GM23338 (cell line): Measurements from ENCODE around the gene KRTAP5-1. TPM values are rescaled to one million over a fixed set of nuclear protein-coding genes. Genes with fewer than 3 reads are reported as not detected.

Experiments used
- ATAC-seq: fragments of 200-7000 bp; cut with Tn5 transposase; 3 replicates; pipeline ENCODE4 v1.9.1; 2020
- DNase-seq: peaks from one replicate; pipeline ENCODE4 v3.0.0-alpha.2; 2015; ENCODE audit warnings: low spot score
- H2AFZ ChIP-seq: fragments of 200-600 bp; sonication (generic); 2 replicates; pipeline ENCODE4 v1.8.0; 2016; ENCODE audit warnings: antibody characterized with exemption, mild to moderate bottlenecking, moderate library complexity
- H3F3A ChIP-seq: fragments of 200-600 bp; sonication (generic); replicated peaks from 2 replicates; pipeline ENCODE4 v1.8.0; 2017; ENCODE audit warnings: antibody characterized with exemption, mixed run types, low read depth
- H3K27ac ChIP-seq: fragments of 200-600 bp; sonication (generic); 2 replicates; pipeline ENCODE4 v1.6.1; 2016; ENCODE audit warnings: low read depth
- H3K27me3 ChIP-seq: fragments of 200-600 bp; sonication (generic); 2 replicates; pipeline ENCODE4 v1.8.0; 2016; ENCODE audit warnings: mild to moderate bottlenecking, mixed run types, moderate library complexity; ENCODE audit not compliant: insufficient read depth
- H3K36me3 ChIP-seq: fragments of 200-600 bp; sonication (generic); 2 replicates; pipeline ENCODE4 v1.8.0; 2016; ENCODE audit warnings: mild to moderate bottlenecking; ENCODE audit not compliant: insufficient read depth
- H3K4me1 ChIP-seq: fragments of 200-600 bp; sonication (generic); 2 replicates; pipeline ENCODE4 v1.8.0; 2016; ENCODE audit warnings: mild to moderate bottlenecking, moderate library complexity; ENCODE audit not compliant: insufficient read depth
- H3K4me2 ChIP-seq: fragments of 200-600 bp; sonication (generic); 2 replicates; pipeline ENCODE4 v1.7.1; 2017; ENCODE audit warnings: mixed run types
- H3K4me3 ChIP-seq: fragments of 200-600 bp; sonication (generic); 2 replicates; pipeline ENCODE4 v1.6.1; 2016; ENCODE audit warnings: mixed run types
- H3K79me2 ChIP-seq: fragments of 200-600 bp; sonication (generic); replicated peaks from 2 replicates; pipeline ENCODE4 v1.8.0; 2017; ENCODE audit warnings: mild to moderate bottlenecking; ENCODE audit not compliant: insufficient read depth
- H3K9me2 ChIP-seq: fragments of 200-600 bp; sonication (generic); 2 replicates; pipeline ENCODE4 v1.8.0; 2017; ENCODE audit not compliant: insufficient read depth
- H4K20me1 ChIP-seq: fragments of 200-600 bp; sonication (generic); replicated peaks from 2 replicates; pipeline ENCODE4 v1.8.0; 2017; ENCODE audit warnings: mild to moderate bottlenecking; ENCODE audit not compliant: insufficient read depth
- H3K27ac Mint-ChIP-seq: 2 replicates; pipeline ENCODE4 v1.8.0; 2020; ENCODE audit warnings: inconsistent platforms, mild to moderate bottlenecking, moderate library complexity, mixed read lengths
- H3K27me3 Mint-ChIP-seq: 3 replicates; pipeline ENCODE4 v1.8.0; 2022; ENCODE audit warnings: low read depth, mild to moderate bottlenecking, moderate library complexity, mixed read lengths, inconsistent platforms; ENCODE audit not compliant: insufficient read depth, poor library complexity
- H3K36me3 Mint-ChIP-seq: 3 replicates; pipeline ENCODE4 v1.8.0; 2021; ENCODE audit warnings: low read depth, mild to moderate bottlenecking, inconsistent platforms, moderate library complexity, mixed read lengths
- H3K4me1 Mint-ChIP-seq: 3 replicates; pipeline ENCODE4 v1.8.0; 2020; ENCODE audit warnings: mild to moderate bottlenecking, inconsistent platforms, mixed read lengths
- H3K4me3 Mint-ChIP-seq: 3 replicates; pipeline ENCODE4 v1.8.0; 2021; ENCODE audit warnings: moderate library complexity, mild to moderate bottlenecking, inconsistent platforms, mixed read lengths
- H3K9me3 Mint-ChIP-seq: 3 replicates; pipeline ENCODE4 v1.8.0; 2020; ENCODE audit warnings: moderate library complexity, mild to moderate bottlenecking, inconsistent platforms, mixed read lengths
- CREB1 ChIP-seq: fragments of 250-450 bp; sonication (Bioruptor Pico); IDR thresholded peaks from 2 replicates; pipeline ENCODE4 v1.5.0; 2020; ENCODE audit warnings: low read depth, mild to moderate bottlenecking, moderate library complexity
- EZH2 ChIP-seq: fragments of 200-600 bp; sonication (generic); IDR thresholded peaks from one replicate; pipeline ENCODE4 v1.8.0; 2017; ENCODE audit warnings: antibody characterized with exemption, mild to moderate bottlenecking, low read depth; ENCODE audit not compliant: unreplicated experiment
- EZH2phosphoT487 ChIP-seq: fragments of 200-600 bp; sonication (generic); IDR thresholded peaks from one replicate; pipeline ENCODE4 v1.8.1; 2018; ENCODE audit warnings: antibody characterized with exemption; ENCODE audit not compliant: unreplicated experiment
- NANOG ChIP-seq: IDR thresholded peaks from 2 replicates; pipeline ENCODE4 v1.6.1; 2016; ENCODE audit warnings: antibody characterized with exemption, borderline replicate concordance
- POLR2AphosphoS5 ChIP-seq: IDR thresholded peaks from 2 replicates; pipeline ENCODE4 v1.6.1; 2016; ENCODE audit warnings: antibody characterized with exemption, low read depth
- STAT1 ChIP-seq: IDR thresholded peaks from one replicate; pipeline ENCODE4 v1.6.1; 2016; ENCODE audit warnings: antibody characterized with exemption; ENCODE audit not compliant: unreplicated experiment
- ZNF331 ChIP-seq: fragments of 250-450 bp; sonication (Bioruptor Pico); IDR thresholded peaks from 2 replicates; pipeline ENCODE4 v1.5.0; 2020; ENCODE audit warnings: low read depth, mild to moderate bottlenecking, moderate library complexity
- polyA plus RNA-seq: library from polyadenylated mRNA; unstranded; fragments of >200 nt; fragmentation: Nextera tagmentation; extraction: Ambion mirVana; gene quantifications from 2 replicates; pipeline ENCODE4 v1.2.1, GENCODE V29; 2016
- total RNA-seq: library from RNA; depleted of rRNA; stranded (reverse); fragments of >200 nt; shearing (Covaris generic); gene quantifications from 2 replicates; pipeline ENCODE4 v1.2.3, GENCODE V29; 2014
- TF ChIP-seq, protein P1 (sequence below): IDR thresholded peaks from one replicate; pipeline ENCODE4 v1.6.1; 2018; ENCODE audit warnings: antibody characterized with exemption; ENCODE audit not compliant: unreplicated experiment
- TF ChIP-seq, protein P2 (sequence below), 2 experiments: fragments of 200-600 bp in 1 of 2; sonication (generic) in 1 of 2; conservative IDR thresholded peaks; 2 replicates each; pipeline versions ENCODE4 v1.5.1 to v1.6.1; 2016 to 2017; ENCODE audit warnings: antibody characterized with exemption in 2 of 2, low read depth in 2 of 2, mild to moderate bottlenecking in 2 of 2, moderate library complexity in 1 of 2

Gene KRTAP5-1
- total and polyA plus RNA-seq, 2 experiments from 2014 or later, result not detected

DNA sequence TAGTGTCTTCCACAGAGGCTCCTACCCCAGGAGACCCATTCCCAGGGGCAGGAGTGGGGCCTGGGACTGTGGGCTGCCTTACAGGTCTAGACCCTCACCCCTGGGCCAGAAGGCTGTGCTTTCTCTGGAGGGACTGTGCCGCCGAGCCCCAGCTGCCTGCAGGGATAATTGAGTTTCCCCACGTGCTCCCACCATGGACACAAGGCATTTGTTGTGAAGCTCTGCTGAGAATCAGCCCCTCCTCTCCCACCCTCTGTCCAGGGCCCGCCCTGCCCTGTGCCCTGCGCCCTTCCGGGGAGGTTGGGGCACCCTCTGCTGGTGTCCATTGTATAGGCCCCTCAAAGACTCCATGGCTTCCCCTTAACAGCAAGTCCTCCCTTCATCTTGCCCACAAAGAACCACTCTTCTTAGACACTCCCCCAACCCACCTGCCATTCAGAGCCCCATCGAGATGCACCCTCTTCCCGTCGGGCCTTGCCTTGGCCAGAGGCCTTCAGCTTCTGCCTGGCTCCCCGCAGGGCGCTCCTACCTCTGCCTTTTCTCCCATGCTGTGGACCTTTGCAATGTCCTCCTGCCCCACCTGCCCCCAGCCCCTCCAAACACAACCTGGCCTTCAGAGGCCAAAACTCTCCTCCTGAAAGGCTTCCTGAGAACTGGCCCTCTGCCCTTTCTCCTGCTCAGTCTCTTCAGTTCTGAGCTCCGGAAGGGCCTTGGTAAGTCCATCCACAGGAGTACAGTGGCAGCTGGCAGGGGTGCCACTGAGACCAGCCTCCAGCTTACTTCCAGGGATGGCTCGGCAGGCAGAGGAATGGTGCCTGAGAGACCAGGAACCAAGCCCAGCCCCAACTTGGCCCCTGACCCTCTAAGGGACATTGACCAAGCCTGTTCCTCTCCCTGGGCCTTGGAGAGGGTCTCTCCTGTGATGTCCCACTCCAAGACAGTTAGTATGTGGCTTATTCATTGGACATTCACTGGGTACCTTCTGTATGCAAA, 35.4 kb downstream of the KRTAP5-1 start:
- no peaks in the 10 kb centered on the region for H3K36me3 Mint-ChIP-seq
- DNase-seq (no peak), ATAC-seq (no peak)
- H3K4me2 ChIP-seq, result peak overlapping the region; percentile 88; the same call in 1 of the 2 replicates
- H3K9me3 Mint-ChIP-seq, result no peaks in the 10 kb centered on the region
- no peak overlapping the region for H2AFZ ChIP-seq
- H4K20me1 ChIP-seq, result no peaks in the 10 kb centered on the region
- H3K79me2 ChIP-seq, result no peaks in the 10 kb centered on the region
- H3K27me3 Mint-ChIP-seq, result peaks cover 52% of the 10 kb centered on the region
- H3F3A ChIP-seq, result no peaks in the 10 kb centered on the region
- peaks cover 62% of the 10 kb centered on the region for H3K27me3 ChIP-seq
- no peaks in the 10 kb centered on the region for H3K36me3 ChIP-seq
- H3K9me2 ChIP-seq, result no peaks in the 10 kb centered on the region
- H3K27ac ChIP-seq, result no peak overlapping the region
- H3K4me1 Mint-ChIP-seq, result peaks cover 12% of the 10 kb centered on the region; the same call in 2 of the 3 replicates
- no peak overlapping the region for H3K27ac Mint-ChIP-seq
- H3K4me1 ChIP-seq, result peaks cover 17% of the 10 kb centered on the region; the same call in 1 of the 2 replicates
- H3K4me3 Mint-ChIP-seq, result 0 out of 3 replicates have a peak overlapping the region, but pooled peaks have one; percentile 71
- no peak overlapping the region for H3K4me3 ChIP-seq
- TF ChIP-seq CREB1 (CRISPR knock-in tag), result no peak
- TF ChIP-seq NANOG, result no peak
- TF ChIP-seq, protein P1, sequence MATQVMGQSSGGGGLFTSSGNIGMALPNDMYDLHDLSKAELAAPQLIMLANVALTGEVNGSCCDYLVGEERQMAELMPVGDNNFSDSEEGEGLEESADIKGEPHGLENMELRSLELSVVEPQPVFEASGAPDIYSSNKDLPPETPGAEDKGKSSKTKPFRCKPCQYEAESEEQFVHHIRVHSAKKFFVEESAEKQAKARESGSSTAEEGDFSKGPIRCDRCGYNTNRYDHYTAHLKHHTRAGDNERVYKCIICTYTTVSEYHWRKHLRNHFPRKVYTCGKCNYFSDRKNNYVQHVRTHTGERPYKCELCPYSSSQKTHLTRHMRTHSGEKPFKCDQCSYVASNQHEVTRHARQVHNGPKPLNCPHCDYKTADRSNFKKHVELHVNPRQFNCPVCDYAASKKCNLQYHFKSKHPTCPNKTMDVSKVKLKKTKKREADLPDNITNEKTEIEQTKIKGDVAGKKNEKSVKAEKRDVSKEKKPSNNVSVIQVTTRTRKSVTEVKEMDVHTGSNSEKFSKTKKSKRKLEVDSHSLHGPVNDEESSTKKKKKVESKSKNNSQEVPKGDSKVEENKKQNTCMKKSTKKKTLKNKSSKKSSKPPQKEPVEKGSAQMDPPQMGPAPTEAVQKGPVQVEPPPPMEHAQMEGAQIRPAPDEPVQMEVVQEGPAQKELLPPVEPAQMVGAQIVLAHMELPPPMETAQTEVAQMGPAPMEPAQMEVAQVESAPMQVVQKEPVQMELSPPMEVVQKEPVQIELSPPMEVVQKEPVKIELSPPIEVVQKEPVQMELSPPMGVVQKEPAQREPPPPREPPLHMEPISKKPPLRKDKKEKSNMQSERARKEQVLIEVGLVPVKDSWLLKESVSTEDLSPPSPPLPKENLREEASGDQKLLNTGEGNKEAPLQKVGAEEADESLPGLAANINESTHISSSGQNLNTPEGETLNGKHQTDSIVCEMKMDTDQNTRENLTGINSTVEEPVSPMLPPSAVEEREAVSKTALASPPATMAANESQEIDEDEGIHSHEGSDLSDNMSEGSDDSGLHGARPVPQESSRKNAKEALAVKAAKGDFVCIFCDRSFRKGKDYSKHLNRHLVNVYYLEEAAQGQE, result no peak
- no peak for TF ChIP-seq STAT1
- TF ChIP-seq, protein P2, sequence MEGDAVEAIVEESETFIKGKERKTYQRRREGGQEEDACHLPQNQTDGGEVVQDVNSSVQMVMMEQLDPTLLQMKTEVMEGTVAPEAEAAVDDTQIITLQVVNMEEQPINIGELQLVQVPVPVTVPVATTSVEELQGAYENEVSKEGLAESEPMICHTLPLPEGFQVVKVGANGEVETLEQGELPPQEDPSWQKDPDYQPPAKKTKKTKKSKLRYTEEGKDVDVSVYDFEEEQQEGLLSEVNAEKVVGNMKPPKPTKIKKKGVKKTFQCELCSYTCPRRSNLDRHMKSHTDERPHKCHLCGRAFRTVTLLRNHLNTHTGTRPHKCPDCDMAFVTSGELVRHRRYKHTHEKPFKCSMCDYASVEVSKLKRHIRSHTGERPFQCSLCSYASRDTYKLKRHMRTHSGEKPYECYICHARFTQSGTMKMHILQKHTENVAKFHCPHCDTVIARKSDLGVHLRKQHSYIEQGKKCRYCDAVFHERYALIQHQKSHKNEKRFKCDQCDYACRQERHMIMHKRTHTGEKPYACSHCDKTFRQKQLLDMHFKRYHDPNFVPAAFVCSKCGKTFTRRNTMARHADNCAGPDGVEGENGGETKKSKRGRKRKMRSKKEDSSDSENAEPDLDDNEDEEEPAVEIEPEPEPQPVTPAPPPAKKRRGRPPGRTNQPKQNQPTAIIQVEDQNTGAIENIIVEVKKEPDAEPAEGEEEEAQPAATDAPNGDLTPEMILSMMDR (conservative IDR thresholded peaks at IDR 0.05; ENCODE audit: low read depth in 2 of 2), result peak; percentile 21 to 48; a peak in 3 of 4 replicates

DNA sequence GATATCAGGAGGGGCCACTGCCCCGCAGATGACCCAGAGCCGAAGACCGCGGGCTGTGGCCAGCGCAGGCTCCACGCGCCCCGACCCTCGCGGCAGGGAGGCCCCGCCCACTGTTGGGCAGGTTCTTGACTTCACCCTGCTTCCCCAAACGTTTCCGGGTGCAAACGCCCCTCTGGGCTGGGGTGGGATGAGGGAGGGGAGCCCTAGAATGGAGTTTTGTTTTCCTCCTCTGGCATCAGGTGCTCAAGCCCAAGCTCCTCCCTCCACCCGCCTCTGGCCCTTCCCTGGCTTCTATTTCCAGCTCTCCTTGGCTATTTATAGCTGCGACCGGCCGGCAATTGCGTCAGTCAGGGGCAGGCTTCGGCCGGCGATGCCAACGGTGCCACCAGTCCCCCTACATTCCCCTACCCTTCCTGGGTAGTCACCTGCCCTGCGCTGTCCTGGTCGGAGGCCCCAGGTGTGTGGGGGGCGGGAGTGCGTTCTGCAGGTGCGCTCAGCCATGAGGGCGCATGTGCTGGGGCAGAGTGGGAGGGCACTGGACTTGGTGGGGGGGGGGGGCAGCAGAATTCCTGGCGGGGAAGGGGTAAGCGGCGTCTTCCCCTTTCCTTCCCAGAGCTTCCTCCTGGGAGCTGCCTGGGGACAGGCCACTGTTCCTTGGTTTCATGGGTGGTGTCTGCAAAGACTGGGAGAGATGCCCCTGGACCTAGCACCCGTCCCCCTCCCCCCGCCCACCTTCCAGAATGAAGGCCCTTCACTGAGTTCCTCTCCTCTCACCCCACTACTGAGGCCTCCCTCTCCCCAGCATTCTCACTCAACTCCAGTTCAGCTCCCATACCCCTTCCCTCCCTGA, 36.6 kb downstream of the KRTAP5-1 start:
- H3K79me2 ChIP-seq, result no peaks in the 10 kb centered on the region
- no peak overlapping the region for H3K27ac ChIP-seq
- no peaks in the 10 kb centered on the region for H3K36me3 ChIP-seq
- no peaks in the 10 kb centered on the region for H3K9me2 ChIP-seq
- peak overlapping the region; percentile 88 for H3K4me2 ChIP-seq
- peak overlapping the region; percentile 60 for H3K4me3 ChIP-seq
- ATAC-seq, result peak; percentile 34
- H2AFZ ChIP-seq, result peak overlapping the region; percentile 52
- DNase-seq, result peak; percentile 76
- H3K4me3 Mint-ChIP-seq, result peak overlapping the region; percentile 71
- no peak overlapping the region for H3K27ac Mint-ChIP-seq
- no peaks in the 10 kb centered on the region for H3K36me3 Mint-ChIP-seq
- H3K27me3 Mint-ChIP-seq, result peaks cover 43% of the 10 kb centered on the region
- peaks cover 5% of the 10 kb centered on the region; the same call in 2 of the 3 replicates for H3K4me1 Mint-ChIP-seq
- H3K9me3 Mint-ChIP-seq, result no peaks in the 10 kb centered on the region
- no peaks in the 10 kb centered on the region for H4K20me1 ChIP-seq
- peaks cover 54% of the 10 kb centered on the region for H3K27me3 ChIP-seq
- peaks cover 13% of the 10 kb centered on the region; the same call in 1 of the 2 replicates for H3K4me1 ChIP-seq
- H3F3A ChIP-seq, result no peaks in the 10 kb centered on the region
- TF ChIP-seq CREB1 (CRISPR knock-in tag) (no peak), ZNF331 (CRISPR knock-in tag) (no peak), EZH2phosphoT487 (no peak), NANOG (no peak), STAT1 (no peak), POLR2AphosphoS5 (peak; percentile 77), EZH2 (peak; percentile 47)
